ENCODE data around the gene CTNNA2.
A peak's percentile ranks its signal among the peaks of the same experiment; 100 is the strongest.

The CTNNA2 gene

GRCh38 chr2:79792090-79792489 lies 279.2 kb downstream of the CTNNA2 start:
- H3K27ac Mint-ChIP-seq = no peak overlapping the region
- H3K4me3 Mint-ChIP-seq = no peak overlapping the region
- no peaks in the 10 kb centered on the region for H3K4me1 Mint-ChIP-seq
- no peak for TF ChIP-seq CTCF (IDR thresholded peaks at IDR 0.05; ENCODE audit: unreplicated experiment in 3 of 3)
- H3K36me3 Mint-ChIP-seq (ENCODE audit: low read depth) = no peaks in the 10 kb centered on the region
- H3K27me3 Mint-ChIP-seq (ENCODE audit: low read depth) = no peaks in the 10 kb centered on the region
- H3K9me3 Mint-ChIP-seq = no peaks in the 10 kb centered on the region

DNA sequence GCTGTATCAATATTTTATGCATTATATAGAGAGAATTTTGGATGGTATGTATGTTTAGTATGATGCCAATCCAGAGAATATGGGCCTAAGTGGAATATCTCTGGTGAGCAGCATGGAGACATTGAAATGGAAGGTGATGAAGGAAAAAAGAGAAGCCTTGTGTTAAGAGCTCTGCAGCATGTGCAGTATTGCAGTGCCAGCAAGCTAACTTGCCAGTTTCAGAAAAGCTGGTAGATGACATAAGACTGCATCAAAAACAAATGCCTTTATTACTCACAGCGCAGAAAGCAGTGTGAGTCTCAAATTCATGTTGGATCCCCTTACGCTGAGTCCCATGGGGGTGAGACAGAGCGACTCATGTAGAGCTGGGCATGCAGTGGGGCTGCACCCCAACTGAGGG lies 280.2 kb downstream of the CTNNA2 start:
- no peak for TF ChIP-seq CTCF (IDR thresholded peaks at IDR 0.05; ENCODE audit: unreplicated experiment in 3 of 3)
- Mint-ChIP-seq H3K27ac (no peak overlapping the region), H3K9me3 (no peaks in the 10 kb centered on the region), H3K4me3 (no peak overlapping the region), H3K27me3 (ENCODE audit: low read depth) (no peaks in the 10 kb centered on the region), H3K4me1 (no peaks in the 10 kb centered on the region), H3K36me3 (ENCODE audit: low read depth) (no peaks in the 10 kb centered on the region)

GRCh38 chr2:79796641-79797040 lies 283.8 kb downstream of the CTNNA2 start:
- Mint-ChIP-seq H3K4me1 (peaks cover 5% of the 10 kb centered on the region), H3K36me3 (ENCODE audit: low read depth) (no peaks in the 10 kb centered on the region), H3K27ac (no peak overlapping the region), H3K4me3 (no peak overlapping the region), H3K9me3 (no peaks in the 10 kb centered on the region), H3K27me3 (ENCODE audit: low read depth) (no peaks in the 10 kb centered on the region)
- no peak for TF ChIP-seq CTCF (IDR thresholded peaks at IDR 0.05; ENCODE audit: unreplicated experiment in 3 of 3)

- Mint-ChIP-seq H3K27me3 (ENCODE audit: low read depth) (no peaks in the 10 kb centered on the region), H3K36me3 (ENCODE audit: low read depth) (no peaks in the 10 kb centered on the region), H3K27ac (peak overlapping the region in 1 of 3 experiments; percentile 7), H3K4me1 (peaks cover 5% of the 10 kb centered on the region), H3K9me3 (no peaks in the 10 kb centered on the region), H3K4me3 (no peak overlapping the region)
- TF ChIP-seq CTCF (IDR thresholded peaks at IDR 0.05; ENCODE audit: unreplicated experiment in 3 of 3) = no peak
Observed at GRCh38 chr2:79798776-79799175, 285.9 kb downstream of the CTNNA2 start.

GRCh38 chr2:79799729-79800128 lies 286.9 kb downstream of the CTNNA2 start:
- Mint-ChIP-seq H3K27me3 (ENCODE audit: low read depth) (no peaks in the 10 kb centered on the region), H3K9me3 (no peaks in the 10 kb centered on the region), H3K4me1 (peaks cover 5% of the 10 kb centered on the region), H3K36me3 (ENCODE audit: low read depth) (no peaks in the 10 kb centered on the region), H3K27ac (no peak overlapping the region), H3K4me3 (no peak overlapping the region)
- no peak for TF ChIP-seq CTCF (IDR thresholded peaks at IDR 0.05; ENCODE audit: unreplicated experiment in 3 of 3)

DNA sequence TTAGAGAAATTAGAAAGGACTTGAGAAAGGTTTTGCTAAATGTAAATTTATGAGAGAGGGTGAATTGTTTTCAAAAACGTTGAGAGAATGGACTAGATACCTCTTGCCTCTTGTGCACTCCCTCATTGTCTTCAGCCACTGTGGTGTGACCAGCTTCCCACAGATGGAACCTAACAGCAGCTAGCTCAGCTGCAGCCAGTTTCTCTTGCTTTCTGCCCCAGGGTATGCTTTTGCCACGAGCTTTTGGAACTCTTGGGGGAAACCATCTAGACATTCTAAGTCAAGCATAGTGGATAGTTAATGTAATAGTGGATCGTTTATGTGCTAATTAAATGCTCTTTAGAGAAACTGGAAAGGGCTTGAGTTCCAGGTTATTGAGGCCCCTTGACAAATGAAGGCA lies 288.2 kb downstream of the CTNNA2 start:
- TF ChIP-seq CTCF (IDR thresholded peaks at IDR 0.05; ENCODE audit: unreplicated experiment in 3 of 3) = no peak
- Mint-ChIP-seq H3K27me3 (ENCODE audit: low read depth) (no peaks in the 10 kb centered on the region), H3K27ac (no peak overlapping the region), H3K36me3 (ENCODE audit: low read depth) (no peaks in the 10 kb centered on the region), H3K4me3 (no peak overlapping the region), H3K4me1 (peaks cover 5% of the 10 kb centered on the region), H3K9me3 (no peaks in the 10 kb centered on the region)

Data from nephron (organoid).